ENCODE measurements around the gene ATP5F1E.

DNA sequence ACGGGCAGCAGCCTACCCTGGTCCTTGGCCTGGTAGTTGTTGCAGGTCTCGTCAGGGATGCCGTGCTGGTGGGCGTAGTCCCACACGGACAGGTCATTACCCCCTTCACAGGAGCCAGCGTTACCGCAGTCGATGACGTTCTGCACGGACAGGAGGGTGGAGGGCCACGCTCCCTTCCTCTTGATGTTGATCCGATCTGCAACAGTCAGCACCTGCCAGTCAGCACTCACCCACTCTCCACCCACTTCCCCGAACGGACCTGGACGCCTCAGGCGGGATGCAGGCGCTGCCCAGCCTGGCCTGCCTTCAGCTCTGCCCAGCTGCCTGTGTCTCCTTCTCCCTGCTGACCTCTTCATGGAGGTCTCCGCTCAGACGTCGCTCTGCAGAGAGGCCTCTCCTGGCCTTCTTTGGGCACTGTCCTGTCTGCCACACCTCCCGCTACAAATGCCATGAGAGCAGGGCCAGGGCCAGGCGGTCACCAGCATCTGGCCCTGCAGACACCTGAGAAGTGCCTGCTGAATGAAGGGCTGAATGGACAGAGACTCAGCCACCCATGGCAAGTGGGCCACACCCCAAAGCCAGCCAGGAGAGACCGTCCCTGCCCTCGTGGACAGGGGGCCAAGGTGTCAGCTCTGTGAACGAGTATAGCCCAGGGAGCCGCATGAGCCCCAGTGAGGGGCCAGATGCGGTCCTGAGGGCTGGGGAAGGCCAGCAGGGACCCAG is 30.5 kb downstream of the ATP5F1E start:
- TF ChIP-seq POLR2A (IDR thresholded peaks at IDR 0.05): no peak
- TF ChIP-seq, protein P1, sequence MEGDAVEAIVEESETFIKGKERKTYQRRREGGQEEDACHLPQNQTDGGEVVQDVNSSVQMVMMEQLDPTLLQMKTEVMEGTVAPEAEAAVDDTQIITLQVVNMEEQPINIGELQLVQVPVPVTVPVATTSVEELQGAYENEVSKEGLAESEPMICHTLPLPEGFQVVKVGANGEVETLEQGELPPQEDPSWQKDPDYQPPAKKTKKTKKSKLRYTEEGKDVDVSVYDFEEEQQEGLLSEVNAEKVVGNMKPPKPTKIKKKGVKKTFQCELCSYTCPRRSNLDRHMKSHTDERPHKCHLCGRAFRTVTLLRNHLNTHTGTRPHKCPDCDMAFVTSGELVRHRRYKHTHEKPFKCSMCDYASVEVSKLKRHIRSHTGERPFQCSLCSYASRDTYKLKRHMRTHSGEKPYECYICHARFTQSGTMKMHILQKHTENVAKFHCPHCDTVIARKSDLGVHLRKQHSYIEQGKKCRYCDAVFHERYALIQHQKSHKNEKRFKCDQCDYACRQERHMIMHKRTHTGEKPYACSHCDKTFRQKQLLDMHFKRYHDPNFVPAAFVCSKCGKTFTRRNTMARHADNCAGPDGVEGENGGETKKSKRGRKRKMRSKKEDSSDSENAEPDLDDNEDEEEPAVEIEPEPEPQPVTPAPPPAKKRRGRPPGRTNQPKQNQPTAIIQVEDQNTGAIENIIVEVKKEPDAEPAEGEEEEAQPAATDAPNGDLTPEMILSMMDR (IDR thresholded peaks at IDR 0.05): no peak

All from esophagus squamous epithelium (tissue), 4 donors.